Fibroblast of lung (primary cell): ENCODE data around the gene HDAC8. TPM values are rescaled to one million over a fixed set of nuclear protein-coding genes. Genes with fewer than 3 reads are reported as not detected.

ENCODE experiments used
- DNase-seq, 2 donors: peaks; one replicate each; pipeline versions ENCODE4 v3.0.0 to v3.0.0-alpha.2; 2010; ENCODE audit warnings: low read depth in 2 of 2
- H2AFZ ChIP-seq: 2 replicates; pipeline ENCODE4 v1.5.1; 2012; ENCODE audit warnings: low read length, control low read depth, inconsistent platforms
- H3K27ac ChIP-seq: 2 replicates; pipeline ENCODE4 v1.5.1; 2011; ENCODE audit warnings: low read length, control low read depth; ENCODE audit not compliant: insufficient read depth
- H3K27me3 ChIP-seq: 2 replicates; pipeline ENCODE4 v1.5.1; 2011; ENCODE audit warnings: mild to moderate bottlenecking, low read length; ENCODE audit not compliant: control insufficient read depth, insufficient read depth
- H3K36me3 ChIP-seq: 2 replicates; pipeline ENCODE4 v1.5.1; 2011; ENCODE audit warnings: low read length; ENCODE audit not compliant: control insufficient read depth, insufficient read depth
- H3K4me1 ChIP-seq: 2 replicates; pipeline ENCODE4 v1.5.1; 2011; ENCODE audit warnings: low read length; ENCODE audit not compliant: control insufficient read depth, insufficient read depth; ENCODE audit errors: extremely low read depth
- H3K4me2 ChIP-seq: 2 replicates; pipeline ENCODE4 v1.5.1; 2011; ENCODE audit warnings: low read length, control low read depth; ENCODE audit not compliant: insufficient read depth; ENCODE audit errors: extremely low read depth
- H3K4me3 ChIP-seq, 4 experiments: fragments of 200-600 bp in 1 of 4; sonication (generic) in 1 of 4; replicated peaks in 1 of 4; 2 replicates each; pipeline ENCODE4 v1.5.1; 2011 to 2016; ENCODE audit warnings: low read length in 4 of 4, low read depth in 3 of 4, mild to moderate bottlenecking in 3 of 4, control low read depth in 2 of 4, inconsistent platforms in 1 of 4, mixed read lengths in 1 of 4; ENCODE audit not compliant: insufficient read depth in 1 of 4; ENCODE audit errors: control extremely low read depth in 1 of 4
- H3K79me2 ChIP-seq: 2 replicates; pipeline ENCODE4 v1.5.1; 2012; ENCODE audit warnings: mild to moderate bottlenecking, low read length, inconsistent platforms; ENCODE audit not compliant: control insufficient read depth, insufficient read depth
- H3K9ac ChIP-seq: 2 replicates; pipeline ENCODE4 v1.5.1; 2011; ENCODE audit warnings: mild to moderate bottlenecking, low read length, control low read depth; ENCODE audit not compliant: insufficient read depth
- H3K9me3 ChIP-seq: 2 replicates; pipeline ENCODE4 v1.5.1; 2012; ENCODE audit warnings: low read depth, low read length; ENCODE audit not compliant: control insufficient read depth, insufficient read depth
- H4K20me1 ChIP-seq: 2 replicates; pipeline ENCODE4 v1.5.1; 2011; ENCODE audit warnings: low read length; ENCODE audit not compliant: control insufficient read depth, insufficient read depth; ENCODE audit errors: extremely low read depth
- EZH2 ChIP-seq: IDR thresholded peaks from 2 replicates; pipeline ENCODE4 v1.5.1; 2012; ENCODE audit warnings: low read length, control low read depth, mild to moderate bottlenecking; ENCODE audit errors: missing control alignments
- polyA plus RNA-seq, 2 donors: library from polyadenylated mRNA; depleted of rRNA in 1 of 2; stranded (reverse) in 1 of 2; unstranded in 1 of 2; fragments of >200 nt; gene quantifications; 2 replicates each; pipeline ENCODE4 v1.2.1, GENCODE V29; 2011 to 2012; ENCODE audit warnings: missing spikeins in 1 of 2
- total RNA-seq: library from RNA; depleted of rRNA; stranded (reverse); fragments of >200 nt; gene quantifications from 2 replicates; pipeline ENCODE4 v1.2.1, GENCODE V29; 2014
- TF ChIP-seq, protein P1 (sequence below), 2 donors: IDR thresholded peaks in 1 of 2; conservative IDR thresholded peaks in 1 of 2; 1 replicate in 1 of 2; 2 replicates in 1 of 2; pipeline ENCODE4 v1.5.1; 2011 to 2012; ENCODE audit warnings: low read length in 2 of 2, control low read depth in 1 of 2, inconsistent platforms in 1 of 2, low read depth in 1 of 2, mild to moderate bottlenecking in 1 of 2

The HDAC8 gene
- total and polyA plus RNA-seq, 2 donors (not counting 1 experiment from before 2014, with no cell fraction given), result 25.9 TPM

DNA sequence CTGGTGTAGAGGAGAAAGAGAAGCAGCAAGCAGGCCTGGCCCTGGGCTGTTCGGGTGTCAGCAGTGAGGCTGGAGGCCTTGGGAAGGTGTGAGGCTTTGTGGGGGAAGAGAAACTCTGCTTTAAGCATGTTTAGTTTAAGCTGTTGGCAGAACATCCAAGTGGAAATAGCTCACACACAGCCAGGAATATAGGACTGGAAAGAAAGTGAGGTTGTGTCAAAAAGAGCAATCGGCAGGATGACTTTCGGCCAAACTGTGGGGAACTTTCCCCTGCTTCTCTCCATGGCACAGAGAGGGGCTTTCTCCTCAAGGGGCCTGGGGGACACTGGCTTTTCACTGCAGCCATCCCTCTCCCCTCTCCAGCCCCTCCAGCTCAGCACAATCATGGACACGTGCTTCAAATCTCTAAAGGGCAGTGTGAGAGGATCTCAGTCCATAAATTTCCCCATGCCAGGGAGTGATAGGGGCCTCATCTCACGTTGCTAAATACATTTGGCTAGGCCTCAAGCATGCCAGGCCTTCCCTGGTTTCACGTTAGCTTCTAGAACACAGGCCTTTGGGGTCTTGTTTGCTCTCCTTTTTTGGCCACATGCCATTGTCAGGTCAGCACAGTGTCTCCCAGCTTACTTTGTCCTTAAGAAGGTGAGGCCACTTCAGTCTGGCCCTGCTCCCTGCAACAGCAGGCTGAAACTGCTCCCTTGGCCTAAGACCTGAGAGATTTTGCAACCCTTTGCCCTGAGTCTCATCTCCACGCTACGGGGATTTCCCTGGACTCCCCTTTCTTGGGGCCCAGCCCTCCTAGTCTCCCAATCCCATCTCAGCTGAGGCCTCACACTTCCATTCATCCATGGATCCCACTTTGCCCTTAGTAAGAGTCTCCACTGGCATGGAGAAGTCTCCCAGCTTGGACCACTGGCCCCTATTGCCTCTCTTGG is 258.7 kb downstream of the HDAC8 start:
- TF ChIP-seq EZH2, result no peak
- TF ChIP-seq, protein P1, sequence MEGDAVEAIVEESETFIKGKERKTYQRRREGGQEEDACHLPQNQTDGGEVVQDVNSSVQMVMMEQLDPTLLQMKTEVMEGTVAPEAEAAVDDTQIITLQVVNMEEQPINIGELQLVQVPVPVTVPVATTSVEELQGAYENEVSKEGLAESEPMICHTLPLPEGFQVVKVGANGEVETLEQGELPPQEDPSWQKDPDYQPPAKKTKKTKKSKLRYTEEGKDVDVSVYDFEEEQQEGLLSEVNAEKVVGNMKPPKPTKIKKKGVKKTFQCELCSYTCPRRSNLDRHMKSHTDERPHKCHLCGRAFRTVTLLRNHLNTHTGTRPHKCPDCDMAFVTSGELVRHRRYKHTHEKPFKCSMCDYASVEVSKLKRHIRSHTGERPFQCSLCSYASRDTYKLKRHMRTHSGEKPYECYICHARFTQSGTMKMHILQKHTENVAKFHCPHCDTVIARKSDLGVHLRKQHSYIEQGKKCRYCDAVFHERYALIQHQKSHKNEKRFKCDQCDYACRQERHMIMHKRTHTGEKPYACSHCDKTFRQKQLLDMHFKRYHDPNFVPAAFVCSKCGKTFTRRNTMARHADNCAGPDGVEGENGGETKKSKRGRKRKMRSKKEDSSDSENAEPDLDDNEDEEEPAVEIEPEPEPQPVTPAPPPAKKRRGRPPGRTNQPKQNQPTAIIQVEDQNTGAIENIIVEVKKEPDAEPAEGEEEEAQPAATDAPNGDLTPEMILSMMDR (conservative IDR thresholded peaks at IDR 0.05 in 1 of 2, IDR thresholded peaks at IDR 0.05 in 1 of 2; ENCODE audit: low read depth in 1 of 2, low read length in 2 of 2), result no peak
- no peak for DNase-seq
- Histone ChIP-seq H2AFZ (no peak overlapping the region), H3K4me2 (no peak overlapping the region), H3K4me1 (no peaks in the 10 kb centered on the region), H3K79me2 (no peaks in the 10 kb centered on the region), H3K36me3 (no peaks in the 10 kb centered on the region), H3K4me3 (no peak overlapping the region), H3K9me3 (no peaks in the 10 kb centered on the region), H3K27ac (no peak overlapping the region), H3K9ac (no peak overlapping the region), H4K20me1 (no peaks in the 10 kb centered on the region), H3K27me3 (peaks cover 8% of the 10 kb centered on the region)

DNA sequence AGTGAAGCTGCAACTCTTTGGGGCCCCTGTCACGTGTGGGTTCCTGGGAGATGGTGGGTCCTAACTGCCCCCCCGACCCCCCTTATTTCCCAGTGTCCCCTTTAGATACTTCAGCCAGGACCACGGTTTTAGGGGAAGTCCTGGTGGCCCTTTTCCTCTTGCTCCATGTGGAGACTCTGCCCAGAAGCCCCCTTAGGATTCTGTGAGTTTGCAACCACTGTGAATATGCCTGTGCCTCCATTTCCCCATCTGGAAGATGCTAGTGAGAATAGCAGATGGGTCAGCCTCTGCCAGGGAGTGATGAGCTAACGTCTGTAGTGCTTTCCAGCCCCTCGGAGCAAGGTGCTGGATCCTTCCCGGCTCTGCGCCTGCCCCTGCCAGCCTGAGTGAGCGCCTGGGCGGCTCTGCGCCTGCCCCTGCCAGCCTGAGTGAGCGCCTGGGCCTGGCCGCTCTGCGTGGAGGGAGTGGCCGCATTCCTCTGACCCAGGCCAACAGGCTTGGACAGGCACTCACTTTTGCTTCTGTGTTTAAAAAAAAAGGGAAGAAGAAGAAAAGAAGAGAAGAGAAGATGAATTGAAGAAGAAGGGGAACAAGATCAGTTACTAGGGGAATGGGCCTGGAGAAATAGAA is 260.2 kb downstream of the HDAC8 start:
- DNase-seq, result no peak
- no peak overlapping the region for H3K4me3 ChIP-seq
- no peak overlapping the region for H2AFZ ChIP-seq
- H3K4me1 ChIP-seq, result no peaks in the 10 kb centered on the region
- TF ChIP-seq, protein P1 (conservative IDR thresholded peaks at IDR 0.05 in 1 of 2, IDR thresholded peaks at IDR 0.05 in 1 of 2; ENCODE audit: low read depth in 1 of 2, low read length in 2 of 2), result no peak
- TF ChIP-seq EZH2, result no peak
- peaks cover 21% of the 10 kb centered on the region for H3K27me3 ChIP-seq
- no peaks in the 10 kb centered on the region for H3K79me2 ChIP-seq
- no peak overlapping the region for H3K4me2 ChIP-seq
- no peaks in the 10 kb centered on the region for H3K9me3 ChIP-seq
- H4K20me1 ChIP-seq, result no peaks in the 10 kb centered on the region
- H3K27ac ChIP-seq, result no peak overlapping the region
- no peaks in the 10 kb centered on the region for H3K36me3 ChIP-seq
- no peak overlapping the region for H3K9ac ChIP-seq

GRCh38 chrX:72309297-72310071 is 263.2 kb downstream of the HDAC8 start:
- H3K27ac ChIP-seq, result no peak overlapping the region
- H4K20me1 ChIP-seq, result no peaks in the 10 kb centered on the region
- H3K27me3 ChIP-seq, result peaks cover 39% of the 10 kb centered on the region
- TF ChIP-seq, protein P1 (conservative IDR thresholded peaks at IDR 0.05 in 1 of 2, IDR thresholded peaks at IDR 0.05 in 1 of 2; ENCODE audit: low read depth in 1 of 2, low read length in 2 of 2), result no peak
- no peak for TF ChIP-seq EZH2
- no peaks in the 10 kb centered on the region for H3K79me2 ChIP-seq
- H3K9me3 ChIP-seq, result no peaks in the 10 kb centered on the region
- H3K9ac ChIP-seq, result no peak overlapping the region
- H3K36me3 ChIP-seq, result no peaks in the 10 kb centered on the region
- H3K4me1 ChIP-seq, result no peaks in the 10 kb centered on the region
- peak in 1 of 2 donors; percentile 7 for DNase-seq
- H3K4me2 ChIP-seq, result peak overlapping the region; percentile 82
- no peak overlapping the region for H2AFZ ChIP-seq
- peak overlapping the region in 1 of 4 experiments; percentile 55 for H3K4me3 ChIP-seq
